MCF 10A (cell line): ENCODE measurements around the gene CYP19A1. TPM values are rescaled to one million over a fixed set of nuclear protein-coding genes. Genes with fewer than 3 reads are reported as not detected.

Source experiments
- BruUV-seq: library from RNA; stranded (reverse); fragments of 400-500 nt; replicated peaks from 2 replicates; lab custom pipeline; 2021; lab: Mats Ljungman, UMichigan
- CTCF ChIA-PET: fragments of 300-600 bp; sonication (Branson Sonifier 250); formaldehyde crosslinking; extraction: SDS; loops from one replicate; lab custom pipeline; 2021; ENCODE audit warnings: antibody characterized with exemption, inconsistent platforms; lab: Yijun Ruan, JAX
- POLR2A ChIA-PET: fragments of 300-600, 350-650 bp; sonication (Branson Sonifier 250); formaldehyde crosslinking; extraction: SDS; loops from one replicate; lab custom pipeline; 2020; ENCODE audit warnings: antibody characterized with exemption, inconsistent platforms; lab: Yijun Ruan, JAX
- DNase-seq: peaks from one replicate; pipeline ENCODE4 v3.0.0-alpha.2; 2018; ENCODE audit not compliant: unreplicated experiment
- H3K27ac Mint-ChIP-seq: one replicate; pipeline ENCODE4 v1.8.0; 2022; ENCODE audit warnings: mild to moderate bottlenecking, low read depth, mixed read lengths; ENCODE audit not compliant: unreplicated experiment
- H3K27me3 Mint-ChIP-seq: one replicate; pipeline ENCODE4 v1.8.0; 2022; ENCODE audit warnings: mixed read lengths; ENCODE audit not compliant: insufficient read depth, unreplicated experiment
- H3K36me3 Mint-ChIP-seq: one replicate; pipeline ENCODE4 v1.8.0; 2022; ENCODE audit warnings: mild to moderate bottlenecking, moderate library complexity, mixed read lengths; ENCODE audit not compliant: insufficient read depth, unreplicated experiment
- H3K4me1 Mint-ChIP-seq: one replicate; pipeline ENCODE4 v1.8.0; 2022; ENCODE audit warnings: mixed read lengths; ENCODE audit not compliant: insufficient read depth, unreplicated experiment
- H3K4me3 Mint-ChIP-seq: one replicate; pipeline ENCODE4 v1.8.0; 2022; ENCODE audit warnings: mild to moderate bottlenecking, moderate library complexity, mixed read lengths; ENCODE audit not compliant: unreplicated experiment
- H3K9me3 Mint-ChIP-seq: one replicate; pipeline ENCODE4 v1.8.0; 2022; ENCODE audit warnings: mixed read lengths; ENCODE audit not compliant: unreplicated experiment
- CTCF ChIP-seq: fragments of 200-600 bp; IDR thresholded peaks from one replicate; pipeline ENCODE4 v1.8.0; 2022; ENCODE audit warnings: antibody characterized with exemption, mild to moderate bottlenecking; ENCODE audit not compliant: unreplicated experiment
- intact Hi-C: fragments of 100-400 bp; cut with micrococcal nuclease; formaldehyde crosslinking; loops from 2 replicates; pipeline ENCODE4 v1.14.1; 2022
- total RNA-seq: library from RNA; stranded (reverse); gene quantifications from 2 replicates; pipeline ENCODE4 v1.2.3, GENCODE V29; 2022

Gene CYP19A1
- total RNA-seq, 1 experiment from 2014 or later = not detected

GRCh38 chr15:51280838-51281237 is 57.6 kb downstream of the CYP19A1 start:
- H3K27me3 Mint-ChIP-seq = peaks cover 17% of the 10 kb centered on the region
- no peak for DNase-seq
- BruUV-seq = no TSS peak
- H3K4me1 Mint-ChIP-seq = peaks cover 9% of the 10 kb centered on the region
- ChIA-PET POLR2A (no interaction called here), CTCF (interaction anchor here (0.6 to 6.3 kb wide), 21 partner anchors 11 to 501 kb away, joined by 3 to 60 read pairs (median 4); no protein-coding TSS in a partner anchor)
- H3K4me3 Mint-ChIP-seq = no peak overlapping the region
- intact Hi-C loops = loop anchor here (1.0 to 10.0 kb wide), 2 partner anchors 100 to 214 kb away; no protein-coding TSS in a partner anchor
- H3K9me3 Mint-ChIP-seq = no peaks in the 10 kb centered on the region
- TF ChIP-seq CTCF = no peak
- no peaks in the 10 kb centered on the region for H3K36me3 Mint-ChIP-seq
- H3K27ac Mint-ChIP-seq = no peak overlapping the region

- no TSS peak for BruUV-seq
- CTCF ChIA-PET = no interaction called here
- peaks cover 17% of the 10 kb centered on the region for H3K27me3 Mint-ChIP-seq
- H3K36me3 Mint-ChIP-seq = no peaks in the 10 kb centered on the region
- POLR2A ChIA-PET = no interaction called here
- H3K9me3 Mint-ChIP-seq = no peaks in the 10 kb centered on the region
- DNase-seq = no peak
- no peak for TF ChIP-seq CTCF
- H3K27ac Mint-ChIP-seq = no peak overlapping the region
- intact Hi-C loops = no loop called here
- no peak overlapping the region for H3K4me3 Mint-ChIP-seq
- peaks cover 9% of the 10 kb centered on the region for H3K4me1 Mint-ChIP-seq
Measured at GRCh38 chr15:51279391-51279790, 59.0 kb downstream of the CYP19A1 start.

- Mint-ChIP-seq H3K4me3 (no peak overlapping the region), H3K27ac (no peak overlapping the region), H3K36me3 (no peaks in the 10 kb centered on the region), H3K9me3 (no peaks in the 10 kb centered on the region), H3K27me3 (peaks cover 17% of the 10 kb centered on the region), H3K4me1 (no peaks in the 10 kb centered on the region)
- no peak for DNase-seq
- ChIA-PET POLR2A (no interaction called here), CTCF (interaction anchor here (1.8 kb wide), 1 partner anchor 114 kb away, joined by 6 read pairs; no protein-coding TSS in a partner anchor)
- intact Hi-C loops = no loop called here
- BruUV-seq = no TSS peak
- TF ChIP-seq CTCF = no peak
Measured at GRCh38 chr15:51277101-51277500, 61.3 kb downstream of the CYP19A1 start.

- H3K9me3 Mint-ChIP-seq = no peaks in the 10 kb centered on the region
- intact Hi-C loops = no loop called here
- H3K27ac Mint-ChIP-seq = no peak overlapping the region
- no peak overlapping the region for H3K4me3 Mint-ChIP-seq
- TF ChIP-seq CTCF = no peak
- no peak for DNase-seq
- BruUV-seq = no TSS peak
- H3K27me3 Mint-ChIP-seq = peaks cover 16% of the 10 kb centered on the region
- H3K36me3 Mint-ChIP-seq = no peaks in the 10 kb centered on the region
- CTCF ChIA-PET = no interaction called here
- POLR2A ChIA-PET = no interaction called here
- H3K4me1 Mint-ChIP-seq = no peaks in the 10 kb centered on the region
Measured at GRCh38 chr15:51274956-51275355, 63.4 kb downstream of the CYP19A1 start.
